ENCODE measurements around the gene GFOD2.

GFOD2 gene

GRCh38 chr16:67741118-67741517 lies 22.0 kb upstream of the GFOD2 start:
- Histone ChIP-seq H3K9ac (no peak overlapping the region), H3K4me3 (no peak overlapping the region), H3K27me3 (no peaks in the 10 kb centered on the region), H3K4me2 (no peak overlapping the region), H3K9me3 (replicated peaks in 1 of 11) (no peaks in the 10 kb centered on the region), H4K20me1 (peaks cover 0 to 60% (median 15%) of the 10 kb centered on the region in 11 experiments; a peak in 11 of 22 replicates), H3K27ac (no peak overlapping the region), H3K36me3 (peaks cover 63 to 97% (median 77%) of the 10 kb centered on the region in 11 experiments), H3K4me1 (no peaks in the 10 kb centered on the region)
- TF ChIP-seq Cebpa-rat (IDR thresholded peaks at IDR 0.05), result no peak

- no peak overlapping the region for H3K27ac ChIP-seq
- no peak for TF ChIP-seq Cebpa-rat (IDR thresholded peaks at IDR 0.05)
- peaks cover 0 to 61% (median 15%) of the 10 kb centered on the region in 11 experiments; a peak in 11 of 22 replicates for H4K20me1 ChIP-seq
- no peak overlapping the region for H3K4me3 ChIP-seq
- no peak overlapping the region for H3K9ac ChIP-seq
- no peaks in the 10 kb centered on the region for H3K4me1 ChIP-seq
- H3K4me2 ChIP-seq, result no peak overlapping the region
- peaks cover 67 to 97% (median 83%) of the 10 kb centered on the region in 11 experiments for H3K36me3 ChIP-seq
- H3K27me3 ChIP-seq, result no peaks in the 10 kb centered on the region
- H3K9me3 ChIP-seq (replicated peaks in 1 of 11), result no peaks in the 10 kb centered on the region
These were observed 21.3 kb upstream of the GFOD2 start for GRCh38 chr16:67740391-67740790.

GRCh38 chr16:67736858-67737257 lies 17.7 kb upstream of the GFOD2 start:
- no peaks in the 10 kb centered on the region for H3K9me3 ChIP-seq (replicated peaks in 1 of 11)
- H3K4me3 ChIP-seq, result no peak overlapping the region
- no peak overlapping the region for H3K9ac ChIP-seq
- H3K4me1 ChIP-seq, result no peaks in the 10 kb centered on the region
- no peak for TF ChIP-seq Cebpa-rat (IDR thresholded peaks at IDR 0.05)
- H3K4me2 ChIP-seq, result no peak overlapping the region
- no peak overlapping the region for H3K27ac ChIP-seq
- peaks cover 53 to 97% (median 87%) of the 10 kb centered on the region in 11 experiments for H3K36me3 ChIP-seq
- H3K27me3 ChIP-seq, result no peaks in the 10 kb centered on the region
- H4K20me1 ChIP-seq, result peaks cover 0 to 38% (median 9%) of the 10 kb centered on the region in 11 experiments; a peak in 9 of 22 replicates

- no peak overlapping the region for H3K27ac ChIP-seq
- H4K20me1 ChIP-seq, result peaks cover 0 to 43% (median 0%) of the 10 kb centered on the region in 11 experiments; a peak in 8 of 22 replicates
- no peaks in the 10 kb centered on the region for H3K27me3 ChIP-seq
- H3K36me3 ChIP-seq, result peaks cover 54 to 97% (median 87%) of the 10 kb centered on the region in 11 experiments
- no peaks in the 10 kb centered on the region for H3K4me1 ChIP-seq
- H3K4me2 ChIP-seq, result no peak overlapping the region
- no peak for TF ChIP-seq Cebpa-rat (IDR thresholded peaks at IDR 0.05)
- H3K9ac ChIP-seq, result no peak overlapping the region
- H3K4me3 ChIP-seq, result no peak overlapping the region
- no peaks in the 10 kb centered on the region for H3K9me3 ChIP-seq (replicated peaks in 1 of 11)
These were observed 15.7 kb upstream of the GFOD2 start for GRCh38 chr16:67734731-67735201.

GRCh38 chr16:67733734-67734470 lies 14.8 kb upstream of the GFOD2 start:
- Histone ChIP-seq H3K4me2 (no peak overlapping the region), H3K4me1 (no peaks in the 10 kb centered on the region), H3K27ac (no peak overlapping the region), H3K4me3 (no peak overlapping the region), H3K36me3 (peaks cover 54 to 97% (median 87%) of the 10 kb centered on the region in 11 experiments), H4K20me1 (peaks cover 0 to 49% (median 0%) of the 10 kb centered on the region in 11 experiments; a peak in 8 of 22 replicates), H3K9me3 (replicated peaks in 1 of 11) (no peaks in the 10 kb centered on the region), H3K9ac (no peak overlapping the region), H3K27me3 (no peaks in the 10 kb centered on the region)
- no peak for TF ChIP-seq Cebpa-rat (IDR thresholded peaks at IDR 0.05)

GRCh38 chr16:67731753-67732095 lies 12.6 kb upstream of the GFOD2 start:
- no peak for TF ChIP-seq Cebpa-rat (IDR thresholded peaks at IDR 0.05)
- H3K4me1 ChIP-seq, result peaks cover 0 to 3% (median under 1%) of the 10 kb centered on the region in 10 experiments; a peak in 11 of 20 replicates
- H3K4me2 ChIP-seq, result no peak overlapping the region
- H4K20me1 ChIP-seq, result peaks cover 0 to 44% (median 0%) of the 10 kb centered on the region in 11 experiments; a peak in 7 of 22 replicates
- no peak overlapping the region for H3K4me3 ChIP-seq
- no peaks in the 10 kb centered on the region for H3K9me3 ChIP-seq (replicated peaks in 1 of 11)
- peaks cover 70 to 98% (median 94%) of the 10 kb centered on the region in 11 experiments for H3K36me3 ChIP-seq
- H3K27ac ChIP-seq, result no peak overlapping the region
- H3K27me3 ChIP-seq, result no peaks in the 10 kb centered on the region
- no peak overlapping the region for H3K9ac ChIP-seq

- H3K27me3 ChIP-seq, result no peaks in the 10 kb centered on the region
- H3K4me1 ChIP-seq, result peaks cover 0 to 8% (median 6%) of the 10 kb centered on the region in 10 experiments; a peak in 14 of 20 replicates
- no peak overlapping the region for H3K9ac ChIP-seq
- H3K36me3 ChIP-seq, result peaks cover 75 to 98% (median 94%) of the 10 kb centered on the region in 11 experiments
- H3K27ac ChIP-seq, result no peak overlapping the region
- H3K9me3 ChIP-seq (replicated peaks in 1 of 11), result no peaks in the 10 kb centered on the region
- TF ChIP-seq Cebpa-rat (IDR thresholded peaks at IDR 0.05), result no peak
- no peak overlapping the region for H3K4me2 ChIP-seq
- no peak overlapping the region for H3K4me3 ChIP-seq
- peaks cover 0 to 39% (median 0%) of the 10 kb centered on the region in 11 experiments; a peak in 6 of 22 replicates for H4K20me1 ChIP-seq
These were observed 12.1 kb upstream of the GFOD2 start for GRCh38 chr16:67731071-67731752.

- no peaks in the 10 kb centered on the region for H3K9me3 ChIP-seq (replicated peaks in 1 of 11)
- H3K4me2 ChIP-seq, result no peak overlapping the region
- H3K36me3 ChIP-seq, result peaks cover 73 to 99% (median 95%) of the 10 kb centered on the region in 11 experiments
- no peak overlapping the region for H3K27ac ChIP-seq
- H4K20me1 ChIP-seq, result peaks cover 0 to 37% (median 0%) of the 10 kb centered on the region in 11 experiments; a peak in 6 of 22 replicates
- no peak overlapping the region for H3K9ac ChIP-seq
- H3K4me3 ChIP-seq, result no peak overlapping the region
- H3K27me3 ChIP-seq, result no peaks in the 10 kb centered on the region
- H3K4me1 ChIP-seq, result peaks cover 0 to 10% (median 9%) of the 10 kb centered on the region in 10 experiments; a peak in 14 of 20 replicates
- no peak for TF ChIP-seq Cebpa-rat (IDR thresholded peaks at IDR 0.05)
These were observed 11.2 kb upstream of the GFOD2 start for GRCh38 chr16:67730326-67730725.

- no peak overlapping the region for H3K4me2 ChIP-seq
- H3K4me3 ChIP-seq, result no peak overlapping the region
- peaks cover 72 to 99% (median 95%) of the 10 kb centered on the region in 11 experiments for H3K36me3 ChIP-seq
- no peak overlapping the region for H3K9ac ChIP-seq
- H4K20me1 ChIP-seq, result peaks cover 0 to 31% (median 0%) of the 10 kb centered on the region in 11 experiments; a peak in 6 of 22 replicates
- peaks cover 0 to 10% (median 9%) of the 10 kb centered on the region in 10 experiments; a peak in 14 of 20 replicates for H3K4me1 ChIP-seq
- H3K27me3 ChIP-seq, result no peaks in the 10 kb centered on the region
- no peak for TF ChIP-seq Cebpa-rat (IDR thresholded peaks at IDR 0.05)
- no peak overlapping the region for H3K27ac ChIP-seq
- H3K9me3 ChIP-seq (replicated peaks in 1 of 11), result no peaks in the 10 kb centered on the region
These were observed 10.6 kb upstream of the GFOD2 start for GRCh38 chr16:67729636-67730248.
